Gastroesophageal sphincter (tissue), 4 donors: ENCODE data around the gene CCDC71L. TPM values are rescaled to one million over a fixed set of nuclear protein-coding genes. Genes with fewer than 3 reads are reported as not detected.
A peak's percentile ranks its signal among the peaks of the same experiment; 100 is the strongest.
"Not testable (repeated sequence)": the region's sequence is repeated elsewhere in the genome, so short reads cannot be mapped to it uniquely, and the experiment has no call there.

ENCODE experiments used
- ATAC-seq: fragments of 150-250 bp; one replicate; pipeline ENCODE4 v1.9.1; 2016; ENCODE audit warnings: mild to moderate bottlenecking, moderate library complexity
- H3K27ac ChIP-seq, 4 donors: fragments of 200-600 bp; sonication (generic) in 3 of 4; 1 replicate in 3 of 4; 2 replicates in 1 of 4; pipeline ENCODE4 v1.5.1; 2016 to 2019
- H3K27me3 ChIP-seq: fragments of 200-600 bp; sonication (generic); one replicate; pipeline ENCODE4 v1.5.1; 2019
- H3K36me3 ChIP-seq, 2 donors: fragments of 200-600 bp; sonication (generic); one replicate each; pipeline ENCODE4 v1.5.1; 2019; ENCODE audit warnings: control low read depth in 1 of 2
- H3K4me1 ChIP-seq, 3 donors: fragments of 200-600 bp; sonication (generic); 1 replicate in 2 of 3; 2 replicates in 1 of 3; pipeline ENCODE4 v1.5.1; 2016 to 2019; ENCODE audit warnings: control low read depth in 2 of 3
- H3K4me3 ChIP-seq, 2 donors: fragments of 200-600 bp; sonication (generic); one replicate each; pipeline ENCODE4 v1.5.1; 2019; ENCODE audit warnings: mild to moderate bottlenecking in 1 of 2, moderate library complexity in 1 of 2
- H3K9me3 ChIP-seq, 3 donors: fragments of 200-600 bp; sonication (generic); one replicate each; pipeline ENCODE4 v1.5.1; 2017 to 2019; ENCODE audit warnings: control low read depth in 2 of 3
- EP300 ChIP-seq: sonication (generic); formaldehyde crosslinking; IDR thresholded peaks from one replicate; pipeline ENCODE4 v1.6.1; 2017; ENCODE audit warnings: antibody characterized with exemption, mild to moderate bottlenecking
- POLR2A ChIP-seq, 2 donors: fragments of 450-650 bp; IDR thresholded peaks; one replicate each; pipeline ENCODE4 v1.6.1; 2017; ENCODE audit warnings: antibody characterized with exemption in 2 of 2, mild to moderate bottlenecking in 2 of 2, moderate library complexity in 1 of 2
- POLR2AphosphoS5 ChIP-seq: sonication (generic); formaldehyde crosslinking; IDR thresholded peaks from one replicate; pipeline ENCODE4 v1.6.1; 2017; ENCODE audit warnings: antibody characterized with exemption
- WGBS, 2 donors: methylation state at CpG; one replicate each; pipeline ENCODE4 v1.1.5; 2018; ENCODE audit warnings: low coverage in 1 of 2; 5-methylcytosine and 5-hydroxymethylcytosine counted together
- total RNA-seq, 4 donors: library from RNA; depleted of rRNA; stranded (reverse); fragments of >200 nt; gene quantifications; one replicate each; pipeline ENCODE4 v1.1.0, GENCODE V29; 2016
- TF ChIP-seq, protein P1 (sequence below), 4 experiments: fragments of 200-600 bp in 2 of 4; fragments of 450-650 bp in 2 of 4; sonication (generic) in 1 of 4; IDR thresholded peaks; one replicate each; pipeline ENCODE4 v1.5.1; 2017 to 2019; ENCODE audit warnings: antibody characterized with exemption in 4 of 4, mild to moderate bottlenecking in 2 of 4, moderate library complexity in 2 of 4

The CCDC71L gene
- total RNA-seq, 4 donors from 2014 or later, result 24.0 to 80.1 (median 32.2) TPM

DNA sequence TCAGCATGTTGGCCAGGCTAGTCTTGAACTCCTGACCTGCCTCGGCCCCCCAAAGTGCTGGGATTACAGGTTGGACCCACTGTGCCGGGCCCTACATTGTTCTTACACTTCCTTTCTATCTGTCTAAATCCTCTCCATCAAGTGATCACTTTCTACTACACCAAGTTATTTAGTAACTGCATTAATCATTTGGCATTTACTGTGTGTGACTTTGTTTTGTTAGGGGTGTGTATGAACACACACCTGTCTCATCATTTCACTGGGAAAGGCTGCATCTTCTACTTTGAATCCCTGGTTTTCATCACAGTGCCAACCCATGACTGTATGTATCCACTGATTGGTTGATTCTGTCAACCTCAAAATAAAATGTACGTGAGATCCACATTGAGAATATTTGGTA is 23.0 kb upstream of the CCDC71L start:
- H3K4me1 ChIP-seq, result peaks cover 0 to 7% (median 0%) of the 10 kb centered on the region in 3 donors
- H3K27ac ChIP-seq, result no peak overlapping the region
- H3K9me3 ChIP-seq, result peaks cover 0 to 4% (median 0%) of the 10 kb centered on the region in 3 donors
- WGBS, 2 donors, result 80 to 100% methylated on average over 1 to 3 of the region's 3 CpGs
- H3K36me3 ChIP-seq, result no peaks in the 10 kb centered on the region
- TF ChIP-seq EP300, result no peak
- TF ChIP-seq, protein P1, sequence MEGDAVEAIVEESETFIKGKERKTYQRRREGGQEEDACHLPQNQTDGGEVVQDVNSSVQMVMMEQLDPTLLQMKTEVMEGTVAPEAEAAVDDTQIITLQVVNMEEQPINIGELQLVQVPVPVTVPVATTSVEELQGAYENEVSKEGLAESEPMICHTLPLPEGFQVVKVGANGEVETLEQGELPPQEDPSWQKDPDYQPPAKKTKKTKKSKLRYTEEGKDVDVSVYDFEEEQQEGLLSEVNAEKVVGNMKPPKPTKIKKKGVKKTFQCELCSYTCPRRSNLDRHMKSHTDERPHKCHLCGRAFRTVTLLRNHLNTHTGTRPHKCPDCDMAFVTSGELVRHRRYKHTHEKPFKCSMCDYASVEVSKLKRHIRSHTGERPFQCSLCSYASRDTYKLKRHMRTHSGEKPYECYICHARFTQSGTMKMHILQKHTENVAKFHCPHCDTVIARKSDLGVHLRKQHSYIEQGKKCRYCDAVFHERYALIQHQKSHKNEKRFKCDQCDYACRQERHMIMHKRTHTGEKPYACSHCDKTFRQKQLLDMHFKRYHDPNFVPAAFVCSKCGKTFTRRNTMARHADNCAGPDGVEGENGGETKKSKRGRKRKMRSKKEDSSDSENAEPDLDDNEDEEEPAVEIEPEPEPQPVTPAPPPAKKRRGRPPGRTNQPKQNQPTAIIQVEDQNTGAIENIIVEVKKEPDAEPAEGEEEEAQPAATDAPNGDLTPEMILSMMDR (IDR thresholded peaks at IDR 0.05), result no peak
- no peak for TF ChIP-seq POLR2AphosphoS5
- no peak for TF ChIP-seq POLR2A (IDR thresholded peaks at IDR 0.05)
- H3K27me3 ChIP-seq, result no peaks in the 10 kb centered on the region
- no peak overlapping the region for H3K4me3 ChIP-seq
- ATAC-seq, result no peak

DNA sequence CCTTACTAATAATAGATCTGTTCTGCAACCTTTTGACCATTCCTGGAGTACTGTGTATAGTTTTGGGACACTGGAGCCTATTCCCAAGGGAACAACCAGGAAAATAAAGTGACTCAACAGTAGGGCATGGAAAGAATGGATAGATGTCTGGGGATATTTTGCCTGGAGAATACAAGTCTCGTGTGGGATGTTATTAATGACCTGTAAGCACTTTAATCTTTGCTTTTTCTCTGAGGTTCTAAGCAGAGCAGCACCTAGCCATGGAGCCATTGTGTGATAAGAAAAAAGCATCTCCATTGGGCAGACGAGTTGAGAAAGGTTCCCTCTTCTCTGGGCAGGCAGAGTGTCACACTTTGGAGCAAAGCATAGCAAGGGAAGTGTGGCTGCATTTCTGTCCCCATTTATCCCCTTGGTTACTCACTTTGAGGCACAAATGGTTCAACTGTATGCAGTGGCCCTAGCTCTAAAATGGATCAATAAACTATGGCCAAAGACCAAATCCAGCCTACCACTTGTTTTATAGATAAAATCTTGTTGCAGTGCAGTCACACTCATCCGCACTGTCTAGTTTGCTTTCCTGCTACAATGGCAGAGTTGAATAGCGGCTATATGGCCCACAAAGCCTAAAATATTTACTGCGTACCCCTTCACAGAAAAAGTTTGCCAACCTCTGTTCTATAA is 21.0 kb upstream of the CCDC71L start:
- ATAC-seq, result no peak
- no peak for TF ChIP-seq POLR2A (IDR thresholded peaks at IDR 0.05)
- 63 to 65% methylated on average over 5 of the region's 5 CpGs for WGBS, 2 donors

GRCh38 chr7:106679153-106679931 is 18.4 kb upstream of the CCDC71L start:
- TF ChIP-seq, protein P1 (IDR thresholded peaks at IDR 0.05), result no peak
- TF ChIP-seq POLR2AphosphoS5 (no peak), POLR2A (IDR thresholded peaks at IDR 0.05) (no peak), EP300 (no peak)
- H3K27ac ChIP-seq, result no peak overlapping the region
- peaks cover 0 to 7% (median 0%) of the 10 kb centered on the region in 3 donors for H3K4me1 ChIP-seq
- WGBS, 2 donors, result 49 to 75% methylated on average over 5 to 6 of the region's 6 CpGs
- H3K9me3 ChIP-seq, result no peaks in the 10 kb centered on the region
- no peaks in the 10 kb centered on the region for H3K27me3 ChIP-seq
- peak; percentile 34 for ATAC-seq
- no peaks in the 10 kb centered on the region for H3K36me3 ChIP-seq
- no peak overlapping the region for H3K4me3 ChIP-seq

More for the DNA sequence above, 21.0 kb upstream of the CCDC71L start:
- Histone ChIP-seq H3K36me3 (no peaks in the 10 kb centered on the region), H3K27me3 (no peaks in the 10 kb centered on the region), H3K9me3 (no peaks in the 10 kb centered on the region), H3K4me1 (peaks cover 0 to 7% (median 0%) of the 10 kb centered on the region in 3 donors), H3K4me3 (no peak overlapping the region), H3K27ac (no peak overlapping the region)

- TF ChIP-seq, protein P1 (IDR thresholded peaks at IDR 0.05), result no peak
- no peak for TF ChIP-seq POLR2AphosphoS5
- no peak for TF ChIP-seq EP300
- no peak for TF ChIP-seq POLR2A (IDR thresholded peaks at IDR 0.05)
- no peaks in the 10 kb centered on the region for H3K36me3 ChIP-seq
- H3K27me3 ChIP-seq, result no peaks in the 10 kb centered on the region
- H3K27ac ChIP-seq, result no peak overlapping the region
- 60% methylated on average over 1 of the region's 3 CpGs; no CpG with 5 or more reads in 1 of the 2 donors for WGBS, 2 donors
- H3K4me1 ChIP-seq, result peaks cover 0 to 7% (median 0%) of the 10 kb centered on the region in 3 donors
- no peak overlapping the region for H3K4me3 ChIP-seq
- no peaks in the 10 kb centered on the region for H3K9me3 ChIP-seq
- ATAC-seq, result no peak
Measured at GRCh38 chr7:106678795-106679152, 17.8 kb upstream of the CCDC71L start.

GRCh38 chr7:106676506-106676905 is 15.5 kb upstream of the CCDC71L start:
- WGBS, 2 donors, result 70 to 86% methylated on average over 2 of the region's 2 CpGs

DNA sequence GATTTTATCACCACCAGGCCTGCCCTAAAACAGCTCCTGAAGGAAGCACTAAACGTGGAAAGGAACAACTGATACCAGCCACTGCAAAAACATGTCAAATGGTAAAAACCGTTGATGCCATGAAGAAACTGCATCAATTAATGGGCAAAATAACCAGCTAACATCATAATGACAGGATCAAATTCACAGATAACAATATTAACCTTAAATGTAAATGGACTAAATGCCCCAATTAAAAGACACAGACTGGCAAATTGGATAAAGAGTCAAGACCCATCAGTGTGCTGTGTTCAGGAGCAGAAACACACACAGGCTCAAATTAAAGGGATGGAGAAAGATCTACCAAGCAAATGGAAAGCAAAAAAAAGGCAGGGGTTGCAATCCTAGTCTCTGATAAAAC is 12.7 kb upstream of the CCDC71L start:
- H3K27ac ChIP-seq, result not testable (repeated sequence)

More at GRCh38 chr7:106676506-106676905, 15.5 kb upstream of the CCDC71L start:
- H3K36me3 ChIP-seq, H3K4me3 ChIP-seq, H3K27me3 ChIP-seq, ATAC-seq, H3K27ac ChIP-seq, H3K4me1 ChIP-seq, H3K9me3 ChIP-seq: not testable (repeated sequence)

DNA sequence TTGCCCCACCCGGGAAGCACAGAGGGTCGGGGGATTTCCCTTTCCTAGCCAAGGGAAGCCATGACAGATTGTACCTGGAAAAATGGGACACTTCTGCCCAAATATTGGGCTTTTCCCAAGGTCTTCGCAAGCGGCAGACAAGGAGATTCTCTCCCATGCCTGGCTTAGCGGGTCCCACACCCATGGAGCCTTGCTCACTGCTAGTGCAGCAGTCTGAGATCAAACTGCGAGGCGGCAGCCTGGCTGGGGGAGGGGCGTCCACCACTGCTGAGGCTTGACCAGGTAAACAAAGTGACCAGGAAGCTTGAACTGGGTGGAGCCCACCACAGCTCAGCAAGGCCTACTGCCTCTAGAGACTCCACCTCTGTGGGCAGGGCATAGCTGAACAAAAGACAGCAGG is 11.0 kb upstream of the CCDC71L start:
- not testable (repeated sequence) for H3K27ac ChIP-seq, ATAC-seq
- WGBS, 2 donors, result no CpG with 5 or more reads among the region's 8 CpGs

More for the DNA sequence above, 12.7 kb upstream of the CCDC71L start:
- WGBS, 2 donors, result 57 to 78% methylated on average over 1 to 2 of the region's 2 CpGs
- H3K36me3 ChIP-seq, H3K27me3 ChIP-seq, H3K4me1 ChIP-seq, ATAC-seq, H3K4me3 ChIP-seq, H3K9me3 ChIP-seq: not testable (repeated sequence)

More for the DNA sequence above, 11.0 kb upstream of the CCDC71L start:
- H3K4me3 ChIP-seq, H3K9me3 ChIP-seq, H3K36me3 ChIP-seq, H3K27me3 ChIP-seq, H3K4me1 ChIP-seq: not testable (repeated sequence)
